ENCODE results near the gene ROM1.
"Not testable (repeated sequence)": the region's sequence is repeated elsewhere in the genome, so short reads cannot be mapped to it uniquely, and the experiment has no call there.

ROM1 gene

GRCh38 chr11:62585356-62585755 is 27.7 kb upstream of the ROM1 start:
- DNase-seq (ENCODE audit: low read depth in 2 of 2): not testable (repeated sequence)

DNA sequence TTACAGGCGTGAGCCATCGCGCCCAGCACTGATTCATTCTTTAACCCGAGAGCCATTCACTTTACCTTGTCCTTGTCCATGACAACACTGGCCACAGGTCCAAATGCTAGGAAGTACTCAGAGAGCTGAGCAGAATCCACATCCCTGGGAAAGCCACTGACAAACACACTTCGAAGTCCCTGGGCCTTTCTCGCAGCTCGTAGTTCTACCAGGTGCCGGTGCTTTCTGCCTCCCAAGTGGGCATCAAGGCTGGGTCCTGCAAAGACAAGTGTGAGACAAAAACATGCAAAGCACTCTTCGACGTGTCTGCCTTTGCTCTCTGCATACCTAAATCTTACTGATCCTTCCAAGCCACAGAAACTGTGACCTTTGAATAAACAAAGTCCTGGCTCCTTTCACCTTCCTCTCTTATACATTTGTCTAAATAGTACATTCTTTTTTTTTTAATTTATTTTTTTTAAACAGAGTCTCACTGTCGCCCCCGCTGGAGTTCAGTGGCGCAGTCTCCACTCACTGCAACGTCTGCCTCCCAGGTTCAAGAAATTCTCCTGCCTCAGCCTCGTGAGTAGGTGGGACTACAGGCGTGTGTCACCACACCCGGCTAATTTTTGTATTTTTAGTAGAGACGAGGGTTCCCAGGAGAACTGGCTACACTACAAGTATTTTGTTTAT is 24.0 kb upstream of the ROM1 start:
- DNase-seq (ENCODE audit: low read depth in 2 of 2): no peak

- DNase-seq (ENCODE audit: low read depth in 2 of 2): peak; percentile 91 to 95
These were observed 21.5 kb upstream of the ROM1 start, which contains the start of gene TUT1 for GRCh38 chr11:62591448-62592145. Gene TUT1, minus strand, starts transcription at chr11:62591523. Its CDS starts 38 bp downstream, at chr11:62591485.

GRCh38 chr11:62592146-62592815 is 20.8 kb upstream of the ROM1 start:
- no peak for DNase-seq (ENCODE audit: low read depth in 2 of 2)

- no peak for DNase-seq (ENCODE audit: low read depth in 2 of 2)
These were observed 20.1 kb upstream of the ROM1 start for GRCh38 chr11:62592989-62593421.

GRCh38 chr11:62593434-62594044 is 19.5 kb upstream of the ROM1 start:
- peak; percentile 44 to 66 for DNase-seq (ENCODE audit: low read depth in 2 of 2)

DNA sequence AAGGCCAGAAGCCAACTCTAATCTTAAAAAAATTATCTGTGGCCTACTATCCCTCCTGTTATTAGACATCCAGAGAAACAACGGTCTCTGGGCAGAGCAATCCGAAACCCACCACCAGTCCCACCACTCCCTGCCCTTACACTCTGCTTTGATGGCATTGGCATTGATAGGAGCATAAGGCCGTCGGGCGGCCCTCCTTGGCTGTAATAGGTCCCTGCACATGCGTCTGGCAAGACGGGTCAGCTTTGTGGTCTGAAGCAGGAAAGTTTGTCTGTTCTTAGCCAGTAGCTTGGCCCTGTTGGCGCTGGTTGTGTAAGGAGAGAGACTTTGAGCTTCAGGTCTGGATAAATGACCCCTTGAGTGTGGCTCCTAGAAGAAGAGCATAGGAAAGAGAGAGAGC is 17.9 kb upstream of the ROM1 start:
- DNase-seq (ENCODE audit: low read depth in 2 of 2): no peak

DNA sequence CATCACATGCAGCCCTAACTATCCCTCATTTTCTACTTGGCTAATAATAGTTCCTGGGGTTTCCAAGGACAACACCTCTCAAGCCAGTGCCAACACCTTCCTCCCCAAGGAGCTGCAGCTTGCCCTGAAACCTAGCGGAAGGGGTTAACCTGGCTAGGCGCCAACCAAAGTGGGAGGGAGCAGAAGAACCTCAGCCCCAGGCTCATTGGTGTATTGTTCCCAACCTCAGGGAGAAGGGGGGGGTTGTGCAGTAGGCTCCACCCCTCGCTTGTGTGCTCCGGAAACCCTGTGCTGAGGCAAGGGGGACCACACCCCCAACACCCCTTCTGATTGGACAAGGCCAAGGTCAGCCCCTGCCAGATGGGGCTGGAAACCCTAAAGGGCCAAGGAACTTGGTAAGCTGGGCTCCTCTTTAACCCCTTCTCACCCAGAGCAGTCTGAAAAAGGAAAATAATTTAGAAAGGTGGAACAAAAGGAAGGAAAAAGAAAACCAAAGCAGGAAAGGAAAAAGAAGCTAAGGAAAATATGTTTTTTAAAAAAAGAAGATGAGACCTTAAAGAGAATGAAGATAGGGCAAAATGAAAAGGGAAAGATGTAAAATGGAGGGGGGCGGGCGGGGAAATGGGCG is 13.9 kb upstream of the ROM1 start:
- DNase-seq (ENCODE audit: low read depth in 2 of 2): peak; percentile 81 to 91

- no peak for DNase-seq (ENCODE audit: low read depth in 2 of 2)
These were observed 13.2 kb upstream of the ROM1 start for GRCh38 chr11:62599901-62600300.

DNA sequence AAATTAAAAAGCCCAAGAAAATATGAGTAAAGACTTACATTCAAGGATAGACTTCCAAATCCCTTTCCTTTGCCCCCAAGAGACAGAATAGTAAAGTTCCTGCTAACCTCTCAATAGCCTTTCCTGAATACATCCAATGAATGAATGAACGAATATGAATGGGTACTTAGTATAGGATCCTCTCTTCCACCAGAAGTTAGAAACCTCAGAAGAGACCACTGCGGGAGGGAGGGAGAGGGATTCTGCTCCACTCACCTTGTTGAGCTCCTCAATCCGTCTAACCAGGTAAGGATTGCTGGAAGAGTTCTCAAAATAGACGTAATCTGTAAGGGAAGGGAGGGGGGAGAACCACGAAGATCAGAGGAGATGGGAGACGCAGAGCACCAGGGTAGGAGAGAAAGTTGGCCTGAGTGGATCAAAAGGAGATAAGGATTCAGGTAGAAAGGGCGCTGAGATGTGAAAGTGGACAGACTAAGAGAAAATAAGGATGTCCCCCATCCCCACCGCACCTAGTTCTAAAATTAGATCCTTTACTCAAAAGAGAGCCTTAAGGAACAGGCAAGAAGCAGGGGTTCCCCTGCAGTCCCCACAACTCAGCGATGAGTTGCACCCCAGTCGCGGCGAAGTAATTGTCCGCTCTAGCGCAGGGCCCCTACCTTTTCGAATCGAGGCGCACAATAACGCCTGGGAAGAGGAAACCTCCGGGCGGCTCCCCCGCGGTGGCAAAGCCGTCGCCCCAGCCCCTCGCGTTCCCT is 12.5 kb upstream of the ROM1 start:
- no peak for DNase-seq (ENCODE audit: low read depth in 2 of 2)

DNA sequence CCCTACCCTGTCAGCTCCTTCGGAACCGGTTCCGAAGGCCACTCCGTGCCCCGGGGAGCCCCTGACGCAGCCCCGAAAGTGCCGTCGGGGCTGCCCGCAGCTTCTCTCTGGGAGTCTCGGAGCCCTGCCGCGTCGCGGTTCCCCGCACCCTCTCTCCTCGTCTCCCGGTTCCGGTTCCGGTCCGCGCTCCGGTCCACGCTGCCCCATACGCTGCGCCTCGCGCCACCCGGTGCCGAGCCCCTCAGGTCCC is 12.0 kb upstream of the ROM1 start:
- DNase-seq (ENCODE audit: low read depth in 2 of 2): no peak

DNA sequence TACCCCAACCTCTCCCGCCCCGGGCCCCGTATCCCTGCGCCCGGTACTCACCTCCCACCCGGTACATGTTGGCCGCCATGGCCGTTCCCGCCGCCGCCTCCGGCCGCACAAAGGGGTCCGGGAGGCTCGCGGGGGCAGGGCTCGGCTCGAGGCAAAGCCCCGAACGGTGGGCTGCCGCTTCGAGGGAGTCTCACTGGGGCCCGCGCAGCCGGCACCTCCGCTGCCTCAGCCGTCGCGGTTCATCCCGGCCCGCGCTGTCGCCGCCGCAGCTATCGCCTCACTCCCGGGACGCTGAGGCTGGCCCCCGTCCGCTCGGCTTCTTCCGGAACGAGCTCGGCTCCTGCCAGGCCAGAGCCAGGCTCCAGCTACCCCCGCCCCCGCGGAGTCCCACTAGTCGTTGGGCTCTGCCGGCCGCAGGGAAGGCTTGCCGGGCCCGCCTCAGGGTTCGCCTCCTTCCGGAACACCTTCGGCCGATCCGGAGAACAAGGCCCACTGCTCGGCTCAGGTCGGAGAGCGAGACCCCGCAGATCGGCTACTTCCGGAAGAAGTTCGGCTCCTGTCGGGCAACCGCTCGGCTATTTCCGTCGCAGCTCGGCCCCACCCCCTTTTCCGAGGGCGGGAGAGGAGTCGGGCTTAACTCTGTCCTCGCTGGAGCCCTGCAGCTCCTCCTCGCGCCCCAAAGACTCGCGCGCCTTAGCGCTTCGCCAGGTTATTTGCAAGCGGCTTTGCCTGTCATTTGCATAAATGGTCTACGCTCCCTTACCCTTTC is 11.5 kb upstream of the ROM1 start, which contains the start of gene MTA2:
Gene MTA2, minus strand, starts transcription at position 494 of the 769 bp plus-strand sequence. Its CDS starts 415 bp downstream, at position 79.
- DNase-seq (ENCODE audit: low read depth in 2 of 2): peak; percentile 98 to 99

DNA sequence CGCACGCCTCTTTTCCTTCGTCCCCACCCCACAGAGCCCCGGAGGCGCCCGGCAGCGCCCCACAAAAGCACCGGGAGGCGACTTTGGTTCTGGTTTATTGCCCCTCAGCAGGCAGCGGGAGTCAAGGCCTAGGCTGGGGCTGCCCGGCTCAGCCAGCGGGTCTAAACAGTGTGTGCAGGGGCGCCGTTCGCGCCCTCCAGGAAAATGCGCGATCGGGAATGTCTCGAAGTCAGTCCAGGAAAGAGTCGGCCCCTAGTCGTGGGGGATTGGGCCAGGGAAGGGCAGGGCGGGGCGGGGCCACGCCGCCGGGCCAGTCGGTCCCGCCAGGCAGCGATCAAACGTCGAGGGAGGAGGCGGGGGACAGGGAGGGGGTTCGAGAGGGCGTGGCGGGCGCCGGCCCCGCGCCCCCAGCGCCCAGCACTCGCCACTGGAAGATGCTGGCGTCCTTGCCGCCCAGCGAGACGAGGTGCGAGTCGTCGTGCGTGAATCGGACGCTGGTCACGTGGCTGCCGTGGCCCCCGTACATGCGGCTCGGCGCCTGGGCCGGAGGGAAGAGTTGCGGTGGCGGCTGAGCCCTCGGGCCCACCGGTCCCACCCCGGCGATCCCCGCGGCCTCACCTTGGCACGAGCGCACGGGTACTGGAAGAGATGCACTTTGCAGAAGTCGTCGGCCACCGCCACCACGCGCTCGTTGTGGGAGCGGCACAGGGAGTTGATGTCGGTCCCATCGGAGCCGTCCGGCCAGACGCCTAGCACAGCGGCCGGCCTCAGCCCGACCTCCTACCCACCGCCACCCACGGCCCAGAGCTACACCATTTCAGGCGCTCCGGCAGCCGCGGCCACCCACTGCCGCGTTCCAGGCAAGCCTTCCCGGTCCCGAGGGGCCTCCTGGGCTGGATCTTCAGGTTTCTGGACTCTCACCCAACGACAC is 10.7 kb upstream of the ROM1 start:
- no peak for DNase-seq (ENCODE audit: low read depth in 2 of 2)

DNA sequence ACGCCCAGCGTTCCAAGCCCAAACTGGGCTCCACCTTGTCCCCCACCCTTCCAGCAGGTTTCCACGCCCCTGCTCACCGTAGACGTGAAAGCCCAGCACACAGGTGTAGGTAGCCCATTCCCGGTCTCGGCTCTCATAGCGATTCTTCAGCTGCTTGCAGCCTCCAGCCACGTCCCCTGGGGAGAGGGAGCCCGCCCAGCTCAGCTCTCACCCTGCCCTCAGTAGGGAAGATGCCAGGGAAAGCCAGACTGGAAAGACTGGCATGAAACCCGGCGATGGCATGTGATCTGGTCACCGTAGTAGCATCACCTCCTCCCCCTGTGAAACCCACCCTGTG is 10.0 kb upstream of the ROM1 start:
- DNase-seq (ENCODE audit: low read depth in 2 of 2): no peak

- no peak for DNase-seq (ENCODE audit: low read depth in 2 of 2)
These were observed 9.2 kb upstream of the ROM1 start for GRCh38 chr11:62603776-62604299.

DNA sequence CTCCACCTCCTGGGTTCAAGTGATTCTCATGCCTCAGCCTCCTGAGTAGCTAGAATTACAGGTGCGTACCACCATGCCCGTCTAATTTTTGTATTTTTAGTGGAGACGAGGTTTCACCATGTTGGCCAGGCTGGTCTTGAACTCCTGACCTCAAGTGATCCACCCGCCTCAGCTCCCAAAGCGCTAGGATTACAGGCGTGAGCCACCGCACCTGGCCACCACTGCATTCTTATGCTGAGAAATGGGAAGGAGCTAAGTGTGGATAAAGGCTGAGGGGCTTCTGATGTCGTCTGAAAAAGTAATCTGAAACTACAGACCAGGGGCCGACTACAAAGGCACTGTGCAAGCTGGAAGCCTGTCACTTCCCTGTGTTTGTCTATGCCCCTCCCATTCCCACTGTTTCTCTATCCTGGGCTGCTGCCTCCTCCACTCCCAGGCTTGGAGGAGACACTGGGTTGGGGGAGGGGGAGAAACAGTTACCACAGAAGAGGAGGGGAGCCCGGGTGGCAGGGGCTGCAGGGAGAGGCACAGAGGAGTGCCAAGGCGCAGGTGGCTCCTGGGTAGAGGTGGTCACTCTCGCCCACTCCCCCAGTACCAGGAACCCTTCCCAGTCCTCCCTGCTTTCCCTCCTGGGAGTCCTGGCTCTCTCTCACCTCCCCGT is 8.5 kb upstream of the ROM1 start:
- no peak for DNase-seq (ENCODE audit: low read depth in 2 of 2)

DNA sequence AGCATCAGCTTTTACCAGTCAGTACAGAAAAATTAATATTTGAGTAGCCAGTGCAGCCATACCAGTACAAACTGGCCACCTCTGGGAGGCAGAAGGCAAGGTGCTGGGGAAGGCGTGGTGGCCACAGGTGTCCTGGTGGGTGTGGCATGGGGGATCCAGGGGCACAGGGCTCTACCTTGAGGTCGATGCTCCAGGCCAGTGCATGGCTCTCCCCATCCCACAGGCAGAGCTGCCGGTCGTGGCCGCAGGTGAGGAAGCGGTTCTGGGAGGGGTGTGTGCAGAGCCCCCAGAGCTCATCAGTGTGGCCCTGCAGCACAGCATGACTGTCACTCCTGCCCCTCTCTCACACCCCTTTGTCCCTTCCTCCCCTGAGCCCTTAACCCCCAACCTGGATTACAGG is 7.6 kb upstream of the ROM1 start:
- no peak for DNase-seq (ENCODE audit: low read depth in 2 of 2)

DNA sequence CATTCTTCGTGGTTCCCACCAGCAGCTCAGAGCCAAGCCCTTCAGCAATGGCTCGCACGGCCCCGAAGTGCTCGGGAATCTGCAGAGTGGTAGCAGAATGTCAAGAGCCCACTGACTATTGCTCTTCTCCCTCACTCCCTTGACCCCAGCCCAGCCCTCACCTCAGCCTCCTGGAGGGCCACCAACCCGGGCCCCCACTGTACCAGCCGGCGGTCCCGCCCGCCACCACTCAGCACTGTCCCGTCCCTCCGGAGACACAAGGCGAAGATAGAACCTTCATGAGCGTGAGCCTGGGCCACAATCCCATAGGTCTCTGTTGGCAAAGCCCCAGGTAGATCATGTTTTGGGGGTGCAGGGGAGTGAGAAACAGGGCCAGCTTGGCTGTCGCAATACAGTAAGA is 7.2 kb upstream of the ROM1 start:
- no peak for DNase-seq (ENCODE audit: low read depth in 2 of 2)

GRCh38 chr11:62607714-62608113 is 5.3 kb upstream of the ROM1 start:
- no peak for DNase-seq (ENCODE audit: low read depth in 2 of 2)

Measured in stimulated activated CD8-positive, alpha-beta memory T cell treated with anti-CD3 and anti-CD28 coated beads, Interleukin-15, amount 100 ng/mL, for 4 hours (primary cell).